Kidney (tissue), 14 donors: ENCODE data around the gene KIRREL3. TPM values are rescaled to one million over a fixed set of nuclear protein-coding genes. Genes with fewer than 3 reads are reported as not detected.

Experiments used
- DNase-seq, 5 donors: peaks; one replicate each; pipeline ENCODE4 v3.0.0-alpha.2; 2013 to 2020
- FAIRE-seq: peaks from 2 replicates; lab custom pipeline; 2012; peaks lifted over from hg19 to GRCh38; lab: Jason Lieb, UNC
- H3K27ac ChIP-seq, 2 donors: one replicate each; pipeline ENCODE4 v1.7.0; 2013; ENCODE audit warnings: low read depth in 2 of 2, low read length in 2 of 2, inconsistent platforms in 1 of 2
- H3K27me3 ChIP-seq: one replicate; pipeline ENCODE4 v1.7.1; 2013; ENCODE audit warnings: low read length, inconsistent platforms; ENCODE audit not compliant: control insufficient read depth, insufficient read depth
- H3K36me3 ChIP-seq, 3 donors: one replicate each; pipeline versions ENCODE4 v1.7.0 to v1.7.1; 2013; ENCODE audit warnings: low read length in 3 of 3, control low read depth in 1 of 3, inconsistent platforms in 1 of 3; ENCODE audit not compliant: insufficient read depth in 3 of 3, control insufficient read depth in 2 of 3
- H3K4me1 ChIP-seq, 3 donors: one replicate each; pipeline versions ENCODE4 v1.7.0 to v1.7.1; 2013; ENCODE audit warnings: low read length in 3 of 3, inconsistent platforms in 1 of 3, low read depth in 1 of 3; ENCODE audit not compliant: control insufficient read depth in 2 of 3, insufficient read depth in 2 of 3
- H3K4me3 ChIP-seq, 3 donors: one replicate each; pipeline versions ENCODE4 v1.7.0 to v1.8.1; 2013; ENCODE audit warnings: low read length in 3 of 3, control low read depth in 1 of 3, inconsistent platforms in 1 of 3
- H3K9ac ChIP-seq, 3 donors: one replicate each; pipeline versions ENCODE4 v1.7.0 to v1.7.1; 2013; ENCODE audit warnings: low read length in 3 of 3, control low read depth in 1 of 3, inconsistent platforms in 1 of 3
- H3K9me3 ChIP-seq, 3 donors: one replicate each; pipeline versions ENCODE4 v1.7.0 to v1.7.1; 2013; ENCODE audit warnings: low read length in 3 of 3, control low read depth in 1 of 3, inconsistent platforms in 1 of 3; ENCODE audit not compliant: control insufficient read depth in 2 of 3, insufficient read depth in 1 of 3
- intact Hi-C: fragments of 100-400 bp; cut with DNase I; formaldehyde crosslinking; loops from one replicate; pipeline ENCODE4 v1.11.1; 2022
- polyA plus RNA-seq: library from polyadenylated mRNA; stranded (reverse); fragments of 350-450 nt; fragmentation: Illumina TruSeq; extraction: RNeasy Lipid Tissue Mini Kit (QIAGEN cat#74804); gene quantifications from one replicate; pipeline ENCODE4 v1.2.3, GENCODE V29; 2014; ENCODE audit warnings: low read depth, low replicate concordance; ENCODE audit not compliant: insufficient read depth
- total RNA-seq: library from RNA; stranded (reverse); fragmentation: NEBNext Ultra II Directional; extraction: Animal tissue kit (Norgen Biotek cat#: 25700); gene quantifications from one replicate; pipeline ENCODE4 v1.2.1, GENCODE V29; 2021
- TF ChIP-seq, protein P1 (sequence below): IDR thresholded peaks from 3 replicates; pipeline ENCODE4 v1.5.1; 2012; ENCODE audit warnings: mild to moderate bottlenecking, moderate library complexity, borderline replicate concordance; ENCODE audit not compliant: insufficient read depth; ENCODE audit errors: extremely low read depth
- donor health status: control.
- donor health status: control.
- donor health status: control.
- donor health status: control.
- donor health status: control.
- donor health status: DM: yes; HTN: yes; CAD: no.
- donor health status: Normal renal cell carcinoma (clear cell type).

The KIRREL3 gene
- total and polyA plus RNA-seq, 2 donors from 2014 or later: 0.19 to 0.22 TPM

DNA sequence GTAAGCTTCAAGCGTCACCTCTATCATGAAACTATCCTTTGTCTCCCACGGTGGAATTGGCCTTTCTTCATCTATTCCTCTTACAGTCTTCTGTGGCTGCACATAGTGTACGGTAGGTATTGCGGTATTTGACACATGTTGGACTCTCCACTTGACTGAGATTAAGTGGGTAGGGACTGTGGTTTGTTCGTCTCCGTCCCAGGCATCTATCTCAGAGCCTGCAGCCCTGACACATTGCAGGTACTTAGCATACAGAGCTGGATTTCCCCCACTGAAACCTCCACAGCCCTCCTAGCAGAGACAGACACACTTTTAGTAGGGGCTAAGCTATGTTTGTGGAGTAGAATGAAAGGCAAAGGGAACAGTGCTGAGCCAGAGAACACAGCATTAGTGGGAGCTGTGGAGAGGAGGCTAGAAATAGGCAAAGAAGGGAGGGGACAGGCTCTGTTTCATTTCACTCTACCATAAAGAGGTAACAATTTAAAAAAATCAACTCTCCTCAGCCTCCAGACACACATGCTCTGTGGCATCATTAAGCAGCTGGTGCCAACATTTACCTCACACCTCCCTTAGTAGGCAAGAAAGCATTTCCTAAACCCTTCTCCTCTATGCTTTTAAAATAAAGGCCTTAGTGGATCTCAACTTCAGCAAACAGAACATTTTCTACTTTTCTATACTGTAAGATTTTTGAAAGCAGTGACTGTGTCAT is 277.5 kb downstream of the KIRREL3 start:
- H3K4me3 ChIP-seq: no peak overlapping the region
- FAIRE-seq: no peak
- H3K27ac ChIP-seq: no peak overlapping the region
- H3K27me3 ChIP-seq: no peaks in the 10 kb centered on the region
- TF ChIP-seq, protein P1, sequence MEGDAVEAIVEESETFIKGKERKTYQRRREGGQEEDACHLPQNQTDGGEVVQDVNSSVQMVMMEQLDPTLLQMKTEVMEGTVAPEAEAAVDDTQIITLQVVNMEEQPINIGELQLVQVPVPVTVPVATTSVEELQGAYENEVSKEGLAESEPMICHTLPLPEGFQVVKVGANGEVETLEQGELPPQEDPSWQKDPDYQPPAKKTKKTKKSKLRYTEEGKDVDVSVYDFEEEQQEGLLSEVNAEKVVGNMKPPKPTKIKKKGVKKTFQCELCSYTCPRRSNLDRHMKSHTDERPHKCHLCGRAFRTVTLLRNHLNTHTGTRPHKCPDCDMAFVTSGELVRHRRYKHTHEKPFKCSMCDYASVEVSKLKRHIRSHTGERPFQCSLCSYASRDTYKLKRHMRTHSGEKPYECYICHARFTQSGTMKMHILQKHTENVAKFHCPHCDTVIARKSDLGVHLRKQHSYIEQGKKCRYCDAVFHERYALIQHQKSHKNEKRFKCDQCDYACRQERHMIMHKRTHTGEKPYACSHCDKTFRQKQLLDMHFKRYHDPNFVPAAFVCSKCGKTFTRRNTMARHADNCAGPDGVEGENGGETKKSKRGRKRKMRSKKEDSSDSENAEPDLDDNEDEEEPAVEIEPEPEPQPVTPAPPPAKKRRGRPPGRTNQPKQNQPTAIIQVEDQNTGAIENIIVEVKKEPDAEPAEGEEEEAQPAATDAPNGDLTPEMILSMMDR: no peak
- H3K4me1 ChIP-seq: no peaks in the 10 kb centered on the region
- no peak overlapping the region for H3K9ac ChIP-seq
- no peaks in the 10 kb centered on the region for H3K9me3 ChIP-seq
- DNase-seq: no peak
- intact Hi-C loops: no loop called here
- H3K36me3 ChIP-seq: no peaks in the 10 kb centered on the region

DNA sequence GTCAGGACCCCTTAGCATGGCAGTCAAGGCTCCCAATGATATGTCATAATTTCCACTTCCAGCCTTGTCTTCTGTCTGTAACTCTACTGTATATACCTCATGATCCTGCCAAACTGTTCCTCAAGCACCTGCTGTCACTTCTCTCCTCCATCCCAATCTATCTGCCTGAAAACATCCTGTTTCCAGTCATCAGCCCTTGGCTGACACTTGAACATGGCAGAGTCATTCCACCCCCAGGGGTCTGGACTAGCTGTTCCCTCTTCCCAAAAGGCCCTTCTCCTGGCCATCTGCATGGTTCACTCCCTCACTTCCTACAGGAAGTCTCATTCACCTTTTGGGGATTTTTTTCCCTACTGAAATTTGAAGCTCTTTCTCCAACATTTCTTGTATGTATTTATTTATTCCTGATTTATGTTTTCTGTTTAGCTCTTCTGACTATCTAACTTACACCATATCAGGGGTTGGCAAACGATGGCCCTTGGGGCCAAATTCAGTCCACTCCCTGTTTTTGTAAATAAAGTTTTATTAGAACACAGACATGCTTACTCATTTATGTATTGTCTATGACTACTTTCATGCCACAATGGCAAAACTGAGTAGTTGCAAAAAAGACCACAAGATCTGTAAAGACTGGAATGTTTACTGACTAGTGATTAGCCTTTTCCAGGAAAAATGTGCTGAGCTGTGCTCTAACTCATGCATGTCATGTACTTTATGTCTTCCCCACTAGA is 278.4 kb downstream of the KIRREL3 start:
- DNase-seq (no peak), FAIRE-seq (no peak)
- no peaks in the 10 kb centered on the region for H3K9me3 ChIP-seq
- H3K9ac ChIP-seq: no peak overlapping the region
- H3K4me1 ChIP-seq: no peaks in the 10 kb centered on the region
- no peaks in the 10 kb centered on the region for H3K36me3 ChIP-seq
- H3K4me3 ChIP-seq: no peak overlapping the region
- no peak overlapping the region for H3K27ac ChIP-seq
- H3K27me3 ChIP-seq: no peaks in the 10 kb centered on the region
- TF ChIP-seq, protein P1: no peak
- intact Hi-C loops: no loop called here

DNA sequence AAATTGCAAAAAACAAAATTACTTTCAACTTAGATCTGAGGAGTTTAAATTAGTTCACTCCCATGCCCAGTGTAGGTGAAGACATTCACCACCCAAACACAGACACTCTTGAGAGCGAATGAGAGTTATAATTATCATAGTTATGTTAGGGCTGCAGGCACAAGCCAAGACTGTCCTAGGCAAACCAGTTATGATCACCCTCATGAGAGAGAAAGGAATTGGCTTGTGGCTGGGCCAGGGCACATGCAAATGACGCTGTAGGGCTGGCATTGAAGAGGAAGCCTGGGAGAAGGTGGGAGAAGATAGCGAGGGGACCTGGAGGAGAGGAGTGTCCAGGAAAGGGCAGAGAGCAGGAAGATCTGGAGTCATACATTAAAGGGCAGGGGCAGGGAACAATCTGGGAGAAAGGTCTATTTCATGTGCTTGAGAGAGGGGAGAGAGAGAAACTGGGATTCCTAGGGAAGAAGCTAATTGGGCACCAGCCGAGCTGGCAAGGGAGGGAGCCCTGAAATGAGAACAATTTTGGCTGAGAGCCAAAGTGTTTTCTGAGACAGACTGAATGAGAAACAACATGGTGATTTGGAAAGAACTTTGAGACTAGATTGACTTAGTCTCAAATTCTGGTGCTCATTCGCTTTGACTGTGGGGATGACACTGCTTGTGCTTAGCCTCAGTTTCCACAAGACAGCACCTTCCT is 279.9 kb downstream of the KIRREL3 start:
- TF ChIP-seq, protein P1: no peak
- no peak overlapping the region for H3K9ac ChIP-seq
- no peaks in the 10 kb centered on the region for H3K9me3 ChIP-seq
- no peak overlapping the region for H3K4me3 ChIP-seq
- no peak for DNase-seq
- H3K27me3 ChIP-seq: no peaks in the 10 kb centered on the region
- no peak overlapping the region for H3K27ac ChIP-seq
- H3K36me3 ChIP-seq: no peaks in the 10 kb centered on the region
- intact Hi-C loops: no loop called here
- no peaks in the 10 kb centered on the region for H3K4me1 ChIP-seq
- no peak for FAIRE-seq
